B cell (primary cell): ENCODE measurements around the gene IMPA2.
"Not testable (repeated sequence)": the region's sequence is repeated elsewhere in the genome, so short reads cannot be mapped to it uniquely, and the experiment has no call there.

Experiments used
- EZH2 ChIP-seq: IDR thresholded peaks from 2 replicates; pipeline ENCODE4 v1.6.1; 2012; ENCODE audit warnings: borderline replicate concordance, low read depth, mild to moderate bottlenecking, moderate library complexity, low read length; ENCODE audit not compliant: insufficient read depth, poor library complexity, severe bottlenecking
- TF ChIP-seq, protein P1 (sequence below): fragments of 200-600 bp; IDR thresholded peaks from one replicate; pipeline ENCODE4 v1.8.0; 2022; ENCODE audit warnings: antibody characterized with exemption, mild to moderate bottlenecking

DNA sequence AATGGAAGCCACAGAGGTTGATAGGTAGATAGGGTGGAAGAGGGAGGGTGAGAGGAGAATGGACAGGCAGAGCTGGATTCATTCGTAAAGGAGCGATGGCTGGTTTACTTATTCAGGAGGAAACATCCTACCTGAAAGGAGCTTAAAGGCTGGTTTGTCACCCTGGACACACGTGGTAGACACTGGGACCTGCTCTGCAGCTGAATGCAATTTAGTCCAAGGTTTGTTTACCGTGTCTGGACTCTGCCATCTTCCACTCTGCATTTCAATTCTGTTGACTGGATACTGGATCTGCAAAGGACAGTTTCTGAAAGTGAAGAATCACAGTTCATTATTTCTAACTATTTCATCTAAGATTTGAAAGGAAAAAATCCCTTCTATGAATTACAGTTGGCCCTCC is 96.7 kb downstream of the IMPA2 start:
- TF ChIP-seq, protein P1, sequence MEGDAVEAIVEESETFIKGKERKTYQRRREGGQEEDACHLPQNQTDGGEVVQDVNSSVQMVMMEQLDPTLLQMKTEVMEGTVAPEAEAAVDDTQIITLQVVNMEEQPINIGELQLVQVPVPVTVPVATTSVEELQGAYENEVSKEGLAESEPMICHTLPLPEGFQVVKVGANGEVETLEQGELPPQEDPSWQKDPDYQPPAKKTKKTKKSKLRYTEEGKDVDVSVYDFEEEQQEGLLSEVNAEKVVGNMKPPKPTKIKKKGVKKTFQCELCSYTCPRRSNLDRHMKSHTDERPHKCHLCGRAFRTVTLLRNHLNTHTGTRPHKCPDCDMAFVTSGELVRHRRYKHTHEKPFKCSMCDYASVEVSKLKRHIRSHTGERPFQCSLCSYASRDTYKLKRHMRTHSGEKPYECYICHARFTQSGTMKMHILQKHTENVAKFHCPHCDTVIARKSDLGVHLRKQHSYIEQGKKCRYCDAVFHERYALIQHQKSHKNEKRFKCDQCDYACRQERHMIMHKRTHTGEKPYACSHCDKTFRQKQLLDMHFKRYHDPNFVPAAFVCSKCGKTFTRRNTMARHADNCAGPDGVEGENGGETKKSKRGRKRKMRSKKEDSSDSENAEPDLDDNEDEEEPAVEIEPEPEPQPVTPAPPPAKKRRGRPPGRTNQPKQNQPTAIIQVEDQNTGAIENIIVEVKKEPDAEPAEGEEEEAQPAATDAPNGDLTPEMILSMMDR: not testable (repeated sequence)
- not testable (repeated sequence) for TF ChIP-seq EZH2
